HuH-7.5 (cell line): ENCODE data around the gene ISG15.
"Not testable (repeated sequence)": the region's sequence is repeated elsewhere in the genome, so short reads cannot be mapped to it uniquely, and the experiment has no call there.

Experiments used
- DNase-seq: peaks from one replicate; pipeline ENCODE4 v3.0.0; 2011; ENCODE audit warnings: low spot score

ISG15 gene

GRCh38 chr1:1046767-1047166, 33.5 kb downstream of the ISG15 start:
- DNase-seq: no peak

GRCh38 chr1:1047407-1047806, 34.1 kb downstream of the ISG15 start:
- DNase-seq: no peak

- no peak for DNase-seq
Measured at GRCh38 chr1:1047963-1048362, 34.7 kb downstream of the ISG15 start.

GRCh38 chr1:1048765-1049164, 35.5 kb downstream of the ISG15 start:
- no peak for DNase-seq

- no peak for DNase-seq
Measured at GRCh38 chr1:1049318-1050165, 36.2 kb downstream of the ISG15 start.

- DNase-seq: no peak
Measured at GRCh38 chr1:1050577-1051052, 37.3 kb downstream of the ISG15 start.

GRCh38 chr1:1051127-1051810, 38.0 kb downstream of the ISG15 start:
- DNase-seq: no peak

GRCh38 chr1:1052003-1052840, 38.9 kb downstream of the ISG15 start:
- no peak for DNase-seq

GRCh38 chr1:1053022-1053421, 39.7 kb downstream of the ISG15 start:
- no peak for DNase-seq

GRCh38 chr1:1053682-1054081, 40.4 kb downstream of the ISG15 start:
- DNase-seq: no peak

- no peak for DNase-seq
Measured at GRCh38 chr1:1054099-1054700, 40.9 kb downstream of the ISG15 start.

GRCh38 chr1:1054971-1055370, 41.7 kb downstream of the ISG15 start:
- no peak for DNase-seq

- no peak for DNase-seq
Measured at GRCh38 chr1:1055841-1056736, 42.8 kb downstream of the ISG15 start.

GRCh38 chr1:1057769-1058087, 44.4 kb downstream of the ISG15 start:
- not testable (repeated sequence) for DNase-seq

- DNase-seq: peak; percentile 88
Measured at GRCh38 chr1:1058088-1058905, 45.0 kb downstream of the ISG15 start.

- DNase-seq: peak; percentile 90
Measured at GRCh38 chr1:1058921-1059493, 45.7 kb downstream of the ISG15 start.

GRCh38 chr1:1059494-1060280, 46.4 kb downstream of the ISG15 start:
- peak; percentile 92 for DNase-seq

- no peak for DNase-seq
Measured at GRCh38 chr1:1060281-1061000, 47.1 kb downstream of the ISG15 start.
